Ishikawa (cell line): ENCODE measurements around the gene HELZ.

Experiments
- CEBPB ChIP-seq: IDR thresholded peaks from 2 replicates; pipeline ENCODE4 v1.6.1; 2012
- CREB1 ChIP-seq: IDR thresholded peaks from 2 replicates; pipeline ENCODE4 v1.6.1; 2012; ENCODE audit warnings: low read depth
- EGR1 ChIP-seq: IDR thresholded peaks from 2 replicates; pipeline ENCODE4 v1.6.1; 2012
- EP300 ChIP-seq: IDR thresholded peaks from 2 replicates; pipeline ENCODE4 v1.6.1; 2012; ENCODE audit warnings: borderline replicate concordance
- FOXM1 ChIP-seq: IDR thresholded peaks from 2 replicates; pipeline ENCODE4 v1.6.1; 2012; ENCODE audit warnings: low read depth, borderline replicate concordance
- MAX ChIP-seq: IDR thresholded peaks from 2 replicates; pipeline ENCODE4 v1.6.1; 2012
- NFIC ChIP-seq: IDR thresholded peaks from 2 replicates; pipeline ENCODE4 v1.6.1; 2012
- RAD21 ChIP-seq: IDR thresholded peaks from 2 replicates; pipeline ENCODE4 v1.6.1; 2012; ENCODE audit warnings: low read depth
- REST ChIP-seq: IDR thresholded peaks from 2 replicates; pipeline ENCODE4 v1.6.1; 2012; ENCODE audit warnings: low read depth, mild to moderate bottlenecking
- TAF1 ChIP-seq: IDR thresholded peaks from 2 replicates; pipeline ENCODE4 v1.6.1; 2012; ENCODE audit warnings: low read depth, mild to moderate bottlenecking
- TCF12 ChIP-seq: IDR thresholded peaks from 2 replicates; pipeline ENCODE4 v1.6.1; 2012; ENCODE audit warnings: low read depth
- TEAD4 ChIP-seq: IDR thresholded peaks from 2 replicates; pipeline ENCODE4 v1.6.1; 2012
- USF1 ChIP-seq: IDR thresholded peaks from 2 replicates; pipeline ENCODE4 v1.6.1; 2012
- YY1 ChIP-seq: IDR thresholded peaks from 2 replicates; pipeline ENCODE4 v1.6.1; 2012; ENCODE audit warnings: low read depth
- ZBTB7A ChIP-seq: IDR thresholded peaks from 2 replicates; pipeline ENCODE4 v1.6.1; 2012; ENCODE audit warnings: low read depth

The HELZ gene

GRCh38 chr17:67183531-67183930 lies 61.5 kb downstream of the HELZ start:
- TF ChIP-seq TCF12 (no peak), EGR1 (no peak), MAX (no peak), CEBPB (no peak), EP300 (no peak), CREB1 (no peak), FOXM1 (no peak), TEAD4 (no peak), NFIC (no peak)

- TF ChIP-seq USF1 (no peak), TAF1 (no peak), MAX (no peak), YY1 (no peak), EP300 (no peak), CEBPB (no peak), REST (no peak), ZBTB7A (no peak), EGR1 (no peak)
Observed at GRCh38 chr17:67181825-67182224, 63.2 kb downstream of the HELZ start.

- TF ChIP-seq YY1 = no peak
- no peak for TF ChIP-seq CEBPB
- no peak for TF ChIP-seq USF1
Observed at GRCh38 chr17:67180275-67180674, 64.7 kb downstream of the HELZ start.

GRCh38 chr17:67178555-67178954 lies 66.4 kb downstream of the HELZ start:
- TF ChIP-seq CEBPB (no peak), USF1 (no peak), TCF12 (no peak), REST (no peak), MAX (no peak), EGR1 (no peak), YY1 (no peak), EP300 (no peak), RAD21 (no peak), ZBTB7A (no peak)

GRCh38 chr17:67177732-67178131 lies 67.3 kb downstream of the HELZ start:
- TF ChIP-seq TEAD4 = no peak
- TF ChIP-seq ZBTB7A = no peak
- TF ChIP-seq RAD21 = no peak
- TF ChIP-seq CREB1 = no peak
- no peak for TF ChIP-seq EP300
- TF ChIP-seq NFIC = no peak
- no peak for TF ChIP-seq MAX
- TF ChIP-seq REST = no peak
- TF ChIP-seq TCF12 = no peak
- TF ChIP-seq EGR1 = no peak
- TF ChIP-seq CEBPB = no peak
